GM19328 (cell line): ENCODE measurements around the gene PLEKHM2.
"Not testable (repeated sequence)": the region's sequence is repeated elsewhere in the genome, so short reads cannot be mapped to it uniquely, and the experiment has no call there.

Source experiments
- ATAC-seq: cut with Tn5 transposase; IDR thresholded peaks from one replicate; pipeline ENCODE4 v1.9.1; 2021; ENCODE audit warnings: mild to moderate bottlenecking, moderate library complexity; ENCODE audit not compliant: unreplicated experiment

PLEKHM2 gene

DNA sequence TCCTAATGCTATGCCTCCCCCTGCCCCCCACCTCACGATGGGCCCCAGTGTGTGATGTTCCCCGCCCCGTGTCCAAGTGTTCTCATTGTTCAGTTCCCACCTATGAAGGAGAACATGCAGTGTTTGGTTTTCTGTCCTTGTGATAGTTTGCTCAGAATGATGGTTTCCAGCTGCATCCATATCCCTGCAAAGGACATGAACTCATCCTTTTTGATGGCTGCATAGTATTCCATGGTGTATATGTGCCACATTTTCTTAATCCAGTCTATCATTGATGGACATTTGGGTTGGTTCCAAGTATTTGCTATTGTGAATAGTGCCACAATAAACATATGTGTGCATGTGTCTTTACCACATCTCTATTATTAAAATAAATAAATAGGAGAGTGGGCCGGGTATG lies 15.2 kb downstream of the PLEKHM2 start:
- ATAC-seq = not testable (repeated sequence)

DNA sequence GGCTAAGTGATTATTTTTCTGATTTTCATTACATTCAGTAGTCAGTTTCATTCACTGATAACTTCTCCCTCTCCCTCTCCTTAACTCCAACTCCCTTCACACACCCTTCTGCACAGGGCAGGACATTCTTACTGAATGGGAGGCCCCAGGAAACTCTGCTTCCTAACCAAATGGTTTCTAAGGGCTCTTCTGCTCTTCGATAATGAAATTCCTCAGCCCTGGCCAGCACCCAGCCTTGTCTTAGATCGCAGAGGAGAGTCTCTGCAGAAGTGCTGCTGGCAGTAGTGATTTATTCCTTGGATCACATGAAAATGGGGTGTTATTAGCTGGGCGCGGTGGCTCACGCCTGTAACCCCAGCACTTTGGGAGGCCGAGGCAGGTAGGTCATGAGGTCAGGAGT lies 16.4 kb downstream of the PLEKHM2 start:
- ATAC-seq = no peak

DNA sequence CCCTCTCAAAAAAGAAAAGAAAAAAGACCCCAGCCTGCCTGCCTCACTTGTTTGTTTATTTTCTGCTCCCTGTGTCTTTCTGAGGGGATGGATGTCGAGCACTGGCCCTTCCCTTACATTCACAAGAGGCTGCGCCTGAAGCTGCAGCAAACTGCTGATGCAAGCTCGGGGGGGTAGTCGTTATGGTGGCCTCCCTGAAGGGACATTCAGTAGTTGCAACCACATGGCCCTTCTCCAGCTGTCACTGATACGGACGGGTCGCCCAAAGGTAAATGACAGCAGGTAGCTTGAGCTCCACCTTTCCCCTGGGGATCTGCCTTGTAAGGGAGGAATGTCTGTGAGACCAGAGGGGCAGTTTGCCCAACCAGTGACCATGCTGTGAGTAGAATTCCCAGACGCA lies 17.7 kb downstream of the PLEKHM2 start:
- no peak for ATAC-seq

DNA sequence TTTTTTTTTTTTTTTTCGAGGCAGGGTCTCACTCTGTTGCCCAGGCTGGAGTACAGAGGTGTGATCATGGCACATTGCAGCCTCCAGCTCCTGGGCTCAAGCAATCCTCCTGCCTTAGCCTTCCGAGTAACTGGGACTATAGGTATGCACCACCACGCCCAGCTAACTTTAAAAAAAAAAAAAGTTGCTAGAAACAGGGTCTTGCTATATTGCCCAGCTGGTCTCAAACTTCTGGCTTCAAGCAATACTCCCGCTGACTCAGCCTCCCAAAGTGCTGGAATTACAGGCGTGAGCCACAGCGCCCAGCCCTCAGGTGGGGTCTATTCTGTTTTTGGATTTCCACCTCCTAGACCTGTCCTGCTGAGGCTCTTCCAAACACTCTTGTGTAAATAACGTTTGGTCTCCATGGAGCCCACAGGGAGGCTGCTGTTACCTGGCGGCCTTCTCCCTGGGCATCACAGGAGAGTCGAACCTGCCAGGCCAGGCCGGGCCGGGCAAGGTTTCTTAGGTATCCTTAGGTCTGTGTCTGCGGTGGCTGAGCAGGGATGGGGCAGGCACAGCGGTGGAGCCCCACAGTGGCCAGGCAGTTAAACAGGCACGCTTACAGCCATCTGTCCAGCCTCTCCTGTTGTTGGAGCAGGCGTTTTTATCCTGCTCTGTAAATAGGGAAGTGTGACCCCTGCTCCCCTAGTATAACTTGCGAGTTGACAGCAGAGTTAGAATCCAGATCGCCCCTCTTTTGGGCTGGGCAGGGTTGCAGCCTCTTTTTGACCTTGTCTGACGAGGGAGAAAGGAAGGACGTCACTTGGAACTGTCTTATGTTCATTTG lies 18.8 kb downstream of the PLEKHM2 start:
- no peak for ATAC-seq

DNA sequence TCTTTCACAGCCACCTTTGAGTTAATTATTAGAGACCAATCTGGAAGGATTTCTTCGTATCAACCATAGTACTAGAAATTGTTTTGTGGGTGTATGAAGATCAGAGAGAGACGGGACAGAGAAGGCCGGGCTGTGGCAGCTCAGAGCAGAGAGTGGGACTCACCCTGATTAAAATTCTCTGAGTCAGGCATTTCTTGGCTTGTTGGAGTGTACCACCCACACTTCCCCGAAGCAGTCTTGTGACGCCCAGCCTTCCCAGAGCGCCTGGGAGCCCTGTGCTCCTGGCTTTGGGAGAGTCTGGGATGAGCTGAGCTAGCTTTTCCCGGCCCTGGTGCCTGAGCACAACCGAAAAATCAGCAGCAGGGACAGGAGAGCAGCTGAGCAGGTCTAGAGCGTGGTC lies 19.4 kb downstream of the PLEKHM2 start:
- no peak for ATAC-seq

DNA sequence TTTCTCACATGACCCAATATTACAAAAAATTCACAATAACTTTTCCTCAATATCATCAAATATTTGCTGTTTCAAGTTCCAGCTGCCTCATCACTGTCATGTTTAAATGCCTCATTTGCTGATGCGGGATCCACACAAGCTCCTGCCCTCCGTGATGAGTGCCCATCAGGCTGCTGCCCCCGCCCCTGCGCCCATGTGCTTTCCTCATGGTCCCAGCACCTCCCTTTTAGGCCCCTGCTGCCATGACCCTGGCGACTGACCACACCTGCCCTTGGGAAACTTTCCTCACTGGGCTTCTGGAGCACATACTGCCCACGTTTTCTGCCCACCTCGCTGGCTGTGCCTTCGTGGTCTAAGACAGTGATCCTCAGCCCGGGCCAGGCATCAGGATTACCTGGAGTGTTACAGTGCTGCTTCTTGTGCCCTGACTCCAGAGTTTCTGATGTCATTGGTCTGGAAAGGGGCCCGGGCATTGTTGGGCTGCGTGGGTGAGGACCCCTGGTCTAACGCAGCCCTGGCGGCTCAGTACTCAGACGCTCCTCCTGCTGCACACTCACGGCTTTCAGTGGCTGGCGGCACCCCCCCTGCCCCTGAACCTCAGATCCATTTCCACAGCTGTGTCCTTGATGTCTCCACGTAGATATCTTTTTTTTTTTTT lies 20.5 kb downstream of the PLEKHM2 start:
- no peak for ATAC-seq

DNA sequence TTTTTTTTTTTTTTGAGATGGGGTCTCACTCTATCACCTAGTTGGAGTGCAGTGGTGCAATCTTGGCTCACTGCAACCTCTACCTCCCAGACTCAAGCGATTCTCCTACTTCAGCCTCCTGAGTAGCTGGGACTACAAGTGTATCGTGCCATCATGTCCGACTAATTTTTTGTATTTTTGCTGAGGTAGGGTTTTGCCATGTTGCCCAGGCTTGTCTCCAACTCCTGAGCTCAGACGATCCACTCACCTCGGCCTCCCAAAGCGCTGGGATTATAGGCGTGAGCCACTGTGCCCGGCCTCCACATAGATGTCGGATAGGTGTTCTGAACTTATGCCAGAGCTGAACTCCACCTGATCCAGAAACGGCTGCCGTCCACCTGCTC lies 21.1 kb downstream of the PLEKHM2 start:
- no peak for ATAC-seq

DNA sequence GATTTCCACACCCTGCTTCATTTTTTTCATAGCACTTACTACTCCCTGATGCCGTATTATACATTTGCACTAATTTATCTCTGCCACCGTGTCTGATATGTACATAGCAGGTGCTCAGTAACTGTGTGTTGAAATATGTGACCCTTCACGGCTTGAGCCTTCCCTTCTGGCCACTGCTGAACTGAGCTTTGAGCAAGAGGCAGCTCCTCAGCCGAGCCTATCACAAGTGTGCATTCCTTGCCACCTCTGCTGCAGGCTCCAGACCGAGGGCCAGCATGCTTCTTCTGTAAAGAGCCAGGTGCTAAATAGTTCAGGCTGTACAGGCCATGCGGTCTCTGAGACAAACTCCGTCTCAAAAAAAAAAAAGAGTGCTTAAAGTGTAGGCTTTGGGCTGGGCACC lies 22.6 kb downstream of the PLEKHM2 start:
- no peak for ATAC-seq

DNA sequence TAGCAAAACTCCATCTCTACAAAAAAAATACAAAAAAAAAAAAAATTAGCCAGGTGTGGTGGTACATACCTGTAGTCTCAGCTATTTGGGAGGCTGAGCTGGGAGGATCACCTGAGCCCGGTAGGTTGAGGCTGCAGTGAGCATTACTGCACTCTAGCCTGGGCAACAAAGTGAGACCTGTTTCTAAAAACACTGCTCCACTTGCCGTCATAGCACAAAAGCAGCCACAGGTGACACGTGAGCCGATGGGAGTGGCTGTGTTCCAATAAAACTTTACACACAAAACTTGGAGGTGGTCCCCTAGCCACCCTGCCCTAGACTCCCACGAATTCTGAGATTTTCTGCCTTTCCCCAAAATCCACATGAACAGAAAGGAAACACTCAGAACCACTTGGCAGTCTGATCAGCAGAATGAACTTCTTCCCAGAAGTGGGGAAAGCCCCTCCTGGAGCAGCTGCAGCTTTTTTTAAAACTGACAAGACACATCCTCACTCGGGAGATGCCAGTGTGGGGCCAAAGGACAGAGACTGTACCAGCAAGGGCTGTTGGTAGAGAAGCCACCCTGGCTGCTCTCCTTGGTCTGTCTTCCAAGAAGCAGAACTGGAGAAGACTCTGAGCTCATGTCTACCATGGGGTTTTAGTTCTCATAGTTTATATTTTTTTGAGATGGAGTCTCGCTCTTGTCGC lies 23.3 kb downstream of the PLEKHM2 start:
- no peak for ATAC-seq

DNA sequence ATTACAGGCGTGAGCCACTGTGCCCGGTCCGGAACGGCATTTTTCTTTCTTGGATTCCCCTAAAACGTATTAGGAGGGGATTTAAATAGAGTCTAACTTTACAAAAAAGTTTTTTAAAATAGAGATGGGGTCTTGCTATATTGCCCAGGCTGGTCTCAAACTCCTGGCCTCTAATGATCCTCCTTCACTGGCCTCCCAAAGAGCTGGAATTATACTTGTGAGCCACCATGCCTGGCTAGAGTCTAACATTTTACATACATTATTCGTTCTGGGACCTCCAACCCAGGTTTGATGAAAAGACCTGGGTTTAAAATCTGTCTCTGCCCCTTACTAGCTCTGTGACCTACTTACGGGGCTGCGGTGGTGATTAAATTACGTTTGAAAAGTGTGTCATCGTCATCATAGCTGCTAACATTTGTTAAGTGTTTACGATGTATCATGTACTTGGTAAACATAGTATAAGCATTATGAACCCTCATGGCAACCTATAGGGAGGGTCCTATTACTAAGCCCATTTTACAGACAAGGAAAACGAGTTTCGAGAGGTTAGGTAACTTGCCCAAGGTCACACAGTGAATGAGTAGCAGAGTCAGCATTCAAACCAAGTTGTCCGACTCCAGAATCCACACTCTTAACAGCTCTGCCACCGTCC lies 24.5 kb downstream of the PLEKHM2 start:
- ATAC-seq = no peak

DNA sequence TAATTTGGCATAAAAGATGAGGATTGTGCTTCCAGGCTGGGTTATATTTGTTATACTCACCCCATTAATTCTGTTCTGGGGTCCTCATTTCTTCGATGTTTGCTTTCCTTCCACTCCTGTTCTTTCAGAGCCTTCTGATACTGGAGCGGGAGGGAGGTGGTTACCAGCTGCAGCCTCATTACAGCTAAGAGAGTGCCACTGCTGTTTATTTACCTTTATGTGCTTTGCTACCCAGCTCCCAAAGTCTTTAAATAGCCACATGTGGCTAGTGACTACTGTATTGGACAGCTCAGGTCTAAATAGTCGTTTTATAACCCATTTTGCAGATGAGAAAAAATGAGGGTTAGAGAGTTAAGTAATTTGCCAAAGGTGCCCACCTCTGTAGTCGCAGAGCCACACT lies 25.1 kb downstream of the PLEKHM2 start:
- no peak for ATAC-seq

DNA sequence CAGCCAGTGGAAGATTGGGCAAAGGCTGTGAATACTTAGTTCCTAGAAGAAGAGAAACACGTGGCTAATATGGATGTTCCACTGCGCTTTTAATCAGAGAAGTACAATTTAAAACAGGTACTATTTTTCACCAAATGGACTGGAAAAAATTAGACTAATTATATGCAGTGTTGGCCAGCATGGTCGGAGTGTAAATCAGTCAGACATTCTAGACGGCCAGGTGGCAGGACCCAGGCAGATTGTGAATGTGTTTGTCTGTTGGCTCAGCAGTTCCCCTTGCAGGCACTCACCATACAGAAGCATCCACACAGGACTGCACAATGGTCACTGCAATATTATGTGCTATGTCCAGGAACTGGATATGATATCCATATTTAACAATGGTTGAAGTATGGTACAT lies 28.0 kb downstream of the PLEKHM2 start:
- ATAC-seq = no peak

DNA sequence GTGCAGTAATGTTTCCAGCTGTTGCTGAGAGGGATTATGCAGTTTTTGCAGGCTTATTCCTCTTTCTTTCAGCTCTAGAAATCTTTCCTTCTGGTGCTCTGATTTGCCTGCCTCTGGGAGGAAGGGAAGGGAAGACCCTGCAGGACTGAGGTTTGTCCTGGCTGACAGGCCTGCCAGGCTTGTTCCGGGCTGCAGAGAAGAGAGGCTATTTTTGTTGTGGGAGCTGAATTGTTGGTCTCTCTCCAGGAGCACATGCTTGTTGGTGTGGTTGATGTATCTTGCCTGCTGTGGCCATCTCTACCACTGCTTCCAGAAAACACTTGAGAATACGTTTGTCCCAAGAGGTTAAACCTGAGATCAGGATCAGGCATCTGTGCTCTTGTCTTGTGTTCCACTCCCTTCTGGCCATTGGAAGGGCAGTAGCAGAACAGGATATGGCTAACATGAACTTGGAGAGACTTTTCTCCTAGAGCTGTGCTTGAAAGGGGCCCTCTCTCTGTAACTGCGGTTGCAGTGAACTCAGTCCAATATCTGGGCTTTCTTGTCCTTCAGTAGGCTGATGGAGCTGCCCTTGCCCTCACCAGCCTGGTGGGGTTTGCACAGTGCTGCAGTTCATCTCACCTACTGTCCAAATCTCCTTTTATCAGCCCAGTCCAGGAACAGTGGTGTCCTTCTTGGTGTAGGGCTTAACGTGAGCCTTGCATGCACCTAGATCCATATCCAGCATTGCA lies 30.5 kb downstream of the PLEKHM2 start:
- ATAC-seq = no peak

DNA sequence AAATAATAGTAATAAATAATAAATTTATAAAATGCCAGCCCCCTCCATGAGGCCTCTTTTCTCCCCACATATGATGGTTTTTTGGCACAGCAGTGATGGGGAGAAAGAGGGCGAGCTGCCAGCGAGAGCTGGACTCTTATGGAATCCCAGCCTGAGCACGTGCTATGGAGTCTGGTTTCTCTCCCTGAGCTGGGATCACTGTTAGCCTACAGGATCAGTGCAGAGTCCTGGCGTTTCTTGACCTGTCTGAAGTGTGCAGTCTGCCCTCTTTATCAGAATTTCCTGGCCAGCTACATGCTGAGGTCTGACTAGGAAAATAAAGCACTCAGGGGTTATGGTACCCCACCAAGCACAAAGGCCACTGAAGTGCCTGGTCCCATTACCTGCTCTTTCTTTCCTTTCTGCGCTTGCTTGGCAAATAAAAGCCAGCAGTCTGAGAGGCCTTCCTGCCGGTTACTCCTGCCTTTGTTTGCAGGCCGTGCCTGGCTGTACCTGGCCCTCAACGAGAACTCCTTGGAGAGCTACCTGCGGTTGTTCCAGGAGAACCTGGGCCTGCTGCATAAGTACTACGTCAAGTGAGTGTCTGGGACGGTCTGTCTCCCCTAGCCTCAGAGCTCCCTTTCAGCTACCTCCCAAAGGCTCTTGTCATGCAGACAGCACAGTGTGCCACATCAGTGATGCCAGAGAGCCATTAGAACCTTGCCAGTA lies 33.5 kb downstream of the PLEKHM2 start:
- no peak for ATAC-seq

DNA sequence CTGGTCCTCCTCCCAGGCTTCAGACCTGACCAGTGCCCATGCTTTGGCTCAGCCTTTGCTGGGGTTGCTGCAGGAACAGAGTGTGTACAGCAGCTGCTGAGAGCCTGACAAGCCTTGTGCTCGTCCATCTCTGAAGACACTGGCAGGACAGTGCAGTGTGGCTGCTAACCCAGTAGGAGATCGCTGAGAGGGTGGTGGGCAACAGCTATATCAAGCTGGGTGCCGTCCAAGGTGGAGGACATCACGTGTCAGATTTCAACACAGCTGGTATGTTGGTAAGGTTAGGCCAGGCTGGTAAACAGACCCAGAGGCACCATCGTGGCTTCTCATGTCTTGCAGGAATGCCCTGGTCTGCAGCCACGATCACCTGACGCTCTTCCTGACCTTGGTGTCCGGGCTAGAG lies 34.1 kb downstream of the PLEKHM2 start:
- ATAC-seq = no peak

DNA sequence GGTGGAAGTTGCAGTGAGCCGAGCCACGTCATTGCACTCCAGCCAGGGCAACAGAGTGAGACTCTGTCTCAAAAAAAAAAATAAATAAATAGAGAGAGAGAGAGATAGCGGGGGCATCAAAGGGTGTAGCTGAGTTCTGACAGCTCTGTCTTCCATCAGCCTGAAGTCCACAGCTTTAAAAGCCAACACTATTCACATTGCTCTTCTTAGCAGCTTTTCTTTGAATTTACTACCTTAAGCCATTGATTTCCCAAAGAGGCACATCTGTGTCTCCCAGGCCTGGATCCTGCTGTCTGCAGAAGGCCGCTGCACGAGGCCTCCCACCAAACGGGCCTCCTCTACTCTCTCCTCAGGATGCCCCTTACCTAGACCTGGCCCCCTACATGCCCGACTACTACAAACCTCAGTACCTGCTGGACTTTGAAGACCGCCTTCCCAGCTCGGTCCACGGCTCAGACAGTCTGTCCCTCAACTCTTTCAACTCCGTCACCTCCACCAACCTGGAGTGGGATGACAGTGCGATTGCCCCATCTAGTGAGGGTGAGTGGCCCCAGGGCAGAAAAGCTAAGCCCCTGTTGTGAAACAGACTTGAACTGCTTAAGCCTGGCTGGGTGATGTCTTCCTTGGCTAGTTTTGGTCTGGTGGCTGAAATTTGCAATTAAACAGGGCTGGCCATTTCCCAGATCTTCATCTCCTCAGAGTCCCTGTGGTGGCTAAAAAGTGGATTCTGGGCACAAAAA lies 35.4 kb downstream of the PLEKHM2 start:
- no peak for ATAC-seq

DNA sequence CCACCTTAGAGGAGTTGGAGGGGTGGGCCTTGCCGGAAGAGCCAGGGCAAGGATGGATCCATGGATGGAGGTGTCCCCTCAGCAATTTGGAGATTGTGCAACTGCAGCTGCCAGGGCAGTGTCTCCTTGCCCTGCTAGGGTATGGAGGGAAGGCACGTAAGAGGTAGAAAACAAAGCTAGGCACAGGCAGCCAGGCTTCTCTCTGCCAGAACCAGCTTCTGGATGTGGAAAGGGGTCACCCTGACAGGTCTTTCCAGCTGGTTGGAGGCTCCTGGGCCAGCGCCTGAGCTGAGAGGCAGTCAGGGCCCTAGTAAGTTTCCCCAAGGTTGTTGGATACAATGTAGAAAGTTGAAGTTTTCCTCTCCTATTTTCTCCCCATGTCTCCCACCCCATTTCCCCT lies 36.7 kb downstream of the PLEKHM2 start:
- ATAC-seq = no peak

DNA sequence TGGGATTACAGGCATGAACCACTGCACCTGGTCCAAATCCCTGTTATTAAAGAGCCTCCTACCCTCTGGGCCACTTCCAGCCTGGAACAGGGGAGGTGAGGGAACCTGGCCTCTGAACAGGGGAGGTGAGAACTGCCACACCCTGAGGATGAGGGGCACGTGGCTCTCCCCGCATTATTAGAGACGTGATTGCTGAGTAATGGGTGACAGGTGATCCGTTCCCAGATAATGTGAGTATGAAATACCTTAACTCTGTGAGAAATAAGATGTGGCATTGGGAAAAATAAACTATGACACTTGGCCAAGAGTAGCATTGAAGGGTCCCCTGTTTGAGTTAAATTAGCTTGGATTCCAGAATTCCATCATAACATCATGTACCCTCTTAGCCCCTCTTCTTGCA lies 38.3 kb downstream of the PLEKHM2 start:
- no peak for ATAC-seq

DNA sequence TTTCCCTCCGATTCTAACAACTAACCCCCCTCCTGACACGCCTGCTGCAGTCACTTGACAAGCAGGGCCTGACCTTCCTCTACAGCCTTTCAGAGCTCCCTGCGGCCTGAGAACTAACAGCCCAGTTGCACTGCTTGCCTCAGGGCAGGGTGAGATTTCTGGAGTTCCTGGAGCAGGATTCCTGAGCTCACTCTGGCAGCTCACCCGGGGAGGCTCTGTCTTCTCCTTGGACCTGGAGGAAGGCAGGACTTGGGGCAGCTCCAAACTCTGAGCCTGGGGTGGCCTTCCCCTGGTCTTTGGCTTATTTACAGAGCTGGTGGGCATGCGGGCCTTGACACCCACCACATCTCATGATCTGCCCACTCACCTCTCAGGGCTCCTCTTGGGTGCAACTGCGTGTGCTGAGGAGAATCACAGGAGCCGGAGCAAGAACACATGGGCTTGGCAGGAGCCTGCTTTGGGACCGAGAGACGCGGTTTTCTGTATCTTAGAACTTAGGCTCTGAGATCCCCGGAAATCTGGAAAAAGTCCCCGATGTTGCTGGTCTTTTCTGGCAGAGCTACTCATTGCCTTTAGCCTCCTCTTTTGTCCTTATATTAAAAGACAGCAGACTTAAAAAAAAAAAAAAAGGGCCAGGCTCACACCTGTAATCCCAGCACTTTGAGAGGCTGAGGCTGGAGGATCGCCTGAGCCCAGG lies 38.9 kb downstream of the PLEKHM2 start:
- no peak for ATAC-seq
